ENCODE data around the gene FHIP1A.

FHIP1A gene

GRCh38 chr4:151455212-151455611 lies 46.2 kb downstream of the FHIP1A start:
- no peaks in the 10 kb centered on the region for H3K9me3 Mint-ChIP-seq
- no peaks in the 10 kb centered on the region for H3K4me1 Mint-ChIP-seq
- H3K36me3 Mint-ChIP-seq: no peaks in the 10 kb centered on the region
- H3K27ac Mint-ChIP-seq: no peak overlapping the region
- no peaks in the 10 kb centered on the region for H3K27me3 Mint-ChIP-seq
- DNase-seq (ENCODE audit: low spot score in 2 of 2): no peak
- no peak overlapping the region for H3K4me3 Mint-ChIP-seq
- ATAC-seq (ENCODE audit: low read depth): no peak

GRCh38 chr4:151458148-151458547 lies 49.2 kb downstream of the FHIP1A start:
- Mint-ChIP-seq H3K27ac (no peak overlapping the region), H3K4me3 (no peak overlapping the region), H3K4me1 (no peaks in the 10 kb centered on the region), H3K27me3 (peaks cover 3% of the 10 kb centered on the region), H3K9me3 (no peaks in the 10 kb centered on the region), H3K36me3 (no peaks in the 10 kb centered on the region)
- no peak for ATAC-seq (ENCODE audit: low read depth)
- DNase-seq (ENCODE audit: low spot score in 2 of 2): no peak
